ENCODE results near the gene TPCN1.

DNA sequence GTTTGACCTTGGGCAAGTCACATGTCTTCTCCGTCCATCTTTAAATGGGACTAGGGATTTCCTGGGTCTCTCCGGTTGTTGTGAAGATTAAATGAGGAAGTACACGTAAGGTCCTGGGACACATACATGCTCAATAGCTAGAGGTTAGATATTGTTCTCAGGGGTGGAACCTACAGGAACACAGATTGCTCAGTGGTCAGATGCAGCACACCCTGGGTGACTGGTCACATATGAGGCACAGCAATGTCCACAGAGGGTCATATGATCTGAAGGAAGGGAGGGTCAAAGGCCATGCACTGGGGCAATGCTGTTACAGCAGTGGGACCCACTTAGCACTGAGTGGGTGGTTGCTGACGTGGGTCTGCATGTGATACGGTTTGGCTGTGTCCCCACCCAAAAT, 125.1 kb downstream of the TPCN1 start:
- TF ChIP-seq, protein P1, sequence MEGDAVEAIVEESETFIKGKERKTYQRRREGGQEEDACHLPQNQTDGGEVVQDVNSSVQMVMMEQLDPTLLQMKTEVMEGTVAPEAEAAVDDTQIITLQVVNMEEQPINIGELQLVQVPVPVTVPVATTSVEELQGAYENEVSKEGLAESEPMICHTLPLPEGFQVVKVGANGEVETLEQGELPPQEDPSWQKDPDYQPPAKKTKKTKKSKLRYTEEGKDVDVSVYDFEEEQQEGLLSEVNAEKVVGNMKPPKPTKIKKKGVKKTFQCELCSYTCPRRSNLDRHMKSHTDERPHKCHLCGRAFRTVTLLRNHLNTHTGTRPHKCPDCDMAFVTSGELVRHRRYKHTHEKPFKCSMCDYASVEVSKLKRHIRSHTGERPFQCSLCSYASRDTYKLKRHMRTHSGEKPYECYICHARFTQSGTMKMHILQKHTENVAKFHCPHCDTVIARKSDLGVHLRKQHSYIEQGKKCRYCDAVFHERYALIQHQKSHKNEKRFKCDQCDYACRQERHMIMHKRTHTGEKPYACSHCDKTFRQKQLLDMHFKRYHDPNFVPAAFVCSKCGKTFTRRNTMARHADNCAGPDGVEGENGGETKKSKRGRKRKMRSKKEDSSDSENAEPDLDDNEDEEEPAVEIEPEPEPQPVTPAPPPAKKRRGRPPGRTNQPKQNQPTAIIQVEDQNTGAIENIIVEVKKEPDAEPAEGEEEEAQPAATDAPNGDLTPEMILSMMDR (IDR thresholded peaks at IDR 0.05) = no peak
- TF ChIP-seq, protein P2, sequence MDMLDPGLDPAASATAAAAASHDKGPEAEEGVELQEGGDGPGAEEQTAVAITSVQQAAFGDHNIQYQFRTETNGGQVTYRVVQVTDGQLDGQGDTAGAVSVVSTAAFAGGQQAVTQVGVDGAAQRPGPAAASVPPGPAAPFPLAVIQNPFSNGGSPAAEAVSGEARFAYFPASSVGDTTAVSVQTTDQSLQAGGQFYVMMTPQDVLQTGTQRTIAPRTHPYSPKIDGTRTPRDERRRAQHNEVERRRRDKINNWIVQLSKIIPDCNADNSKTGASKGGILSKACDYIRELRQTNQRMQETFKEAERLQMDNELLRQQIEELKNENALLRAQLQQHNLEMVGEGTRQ (IDR thresholded peaks at IDR 0.05; ENCODE audit: borderline replicate concordance, low read depth, low read length) = no peak
- TF ChIP-seq, protein P3, sequence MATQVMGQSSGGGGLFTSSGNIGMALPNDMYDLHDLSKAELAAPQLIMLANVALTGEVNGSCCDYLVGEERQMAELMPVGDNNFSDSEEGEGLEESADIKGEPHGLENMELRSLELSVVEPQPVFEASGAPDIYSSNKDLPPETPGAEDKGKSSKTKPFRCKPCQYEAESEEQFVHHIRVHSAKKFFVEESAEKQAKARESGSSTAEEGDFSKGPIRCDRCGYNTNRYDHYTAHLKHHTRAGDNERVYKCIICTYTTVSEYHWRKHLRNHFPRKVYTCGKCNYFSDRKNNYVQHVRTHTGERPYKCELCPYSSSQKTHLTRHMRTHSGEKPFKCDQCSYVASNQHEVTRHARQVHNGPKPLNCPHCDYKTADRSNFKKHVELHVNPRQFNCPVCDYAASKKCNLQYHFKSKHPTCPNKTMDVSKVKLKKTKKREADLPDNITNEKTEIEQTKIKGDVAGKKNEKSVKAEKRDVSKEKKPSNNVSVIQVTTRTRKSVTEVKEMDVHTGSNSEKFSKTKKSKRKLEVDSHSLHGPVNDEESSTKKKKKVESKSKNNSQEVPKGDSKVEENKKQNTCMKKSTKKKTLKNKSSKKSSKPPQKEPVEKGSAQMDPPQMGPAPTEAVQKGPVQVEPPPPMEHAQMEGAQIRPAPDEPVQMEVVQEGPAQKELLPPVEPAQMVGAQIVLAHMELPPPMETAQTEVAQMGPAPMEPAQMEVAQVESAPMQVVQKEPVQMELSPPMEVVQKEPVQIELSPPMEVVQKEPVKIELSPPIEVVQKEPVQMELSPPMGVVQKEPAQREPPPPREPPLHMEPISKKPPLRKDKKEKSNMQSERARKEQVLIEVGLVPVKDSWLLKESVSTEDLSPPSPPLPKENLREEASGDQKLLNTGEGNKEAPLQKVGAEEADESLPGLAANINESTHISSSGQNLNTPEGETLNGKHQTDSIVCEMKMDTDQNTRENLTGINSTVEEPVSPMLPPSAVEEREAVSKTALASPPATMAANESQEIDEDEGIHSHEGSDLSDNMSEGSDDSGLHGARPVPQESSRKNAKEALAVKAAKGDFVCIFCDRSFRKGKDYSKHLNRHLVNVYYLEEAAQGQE (IDR thresholded peaks at IDR 0.05; ENCODE audit: low read depth, low read length) = no peak
- TF ChIP-seq NRF1 (IDR thresholded peaks at IDR 0.05; ENCODE audit: low read depth, low read length) (no peak), JUND (IDR thresholded peaks at IDR 0.05) (no peak), GABPA (IDR thresholded peaks at IDR 0.05; ENCODE audit: low read depth) (no peak)
